ENCODE results near the gene ZNF501.

Gene ZNF501

GRCh38 chr3:44761424-44762169, 32.2 kb downstream of the ZNF501 start, which contains the start of the genes KIAA1143 and KIF15:
TSS of gene KIAA1143 (minus strand) at chr3:44761619. CDS start at chr3:44761602, 17 bp downstream.
TSS of gene KIF15 (plus strand) at chr3:44761794. CDS start at chr3:44761866, 72 bp downstream.
- H3K27ac ChIP-seq: peak within 1 kb of the TSS; percentile 80
- peaks cover 0 to 19% (median 12%) of the 10 kb centered on the region in 4 donors for H3K4me1 ChIP-seq
- peak within 1 kb of the TSS; percentile 83 to 94 for H3K4me3 ChIP-seq
- H3K36me3 ChIP-seq: peaks cover under 1 to 21% (median 15%) of the 10 kb centered on the region in 3 donors
- intact Hi-C loops (cut with DNase I; ENCODE audit: low total_unique reads): loop anchor here (5.0 kb wide), 2 partner anchors 49 to 216 kb away; partner anchors contain the start of genes EXOSC7, ZDHHC3 and ZNF502
- peaks cover 0 to 4% (median 0%) of the 10 kb centered on the region in 3 donors for H3K9me3 ChIP-seq
- TF ChIP-seq, protein P1, sequence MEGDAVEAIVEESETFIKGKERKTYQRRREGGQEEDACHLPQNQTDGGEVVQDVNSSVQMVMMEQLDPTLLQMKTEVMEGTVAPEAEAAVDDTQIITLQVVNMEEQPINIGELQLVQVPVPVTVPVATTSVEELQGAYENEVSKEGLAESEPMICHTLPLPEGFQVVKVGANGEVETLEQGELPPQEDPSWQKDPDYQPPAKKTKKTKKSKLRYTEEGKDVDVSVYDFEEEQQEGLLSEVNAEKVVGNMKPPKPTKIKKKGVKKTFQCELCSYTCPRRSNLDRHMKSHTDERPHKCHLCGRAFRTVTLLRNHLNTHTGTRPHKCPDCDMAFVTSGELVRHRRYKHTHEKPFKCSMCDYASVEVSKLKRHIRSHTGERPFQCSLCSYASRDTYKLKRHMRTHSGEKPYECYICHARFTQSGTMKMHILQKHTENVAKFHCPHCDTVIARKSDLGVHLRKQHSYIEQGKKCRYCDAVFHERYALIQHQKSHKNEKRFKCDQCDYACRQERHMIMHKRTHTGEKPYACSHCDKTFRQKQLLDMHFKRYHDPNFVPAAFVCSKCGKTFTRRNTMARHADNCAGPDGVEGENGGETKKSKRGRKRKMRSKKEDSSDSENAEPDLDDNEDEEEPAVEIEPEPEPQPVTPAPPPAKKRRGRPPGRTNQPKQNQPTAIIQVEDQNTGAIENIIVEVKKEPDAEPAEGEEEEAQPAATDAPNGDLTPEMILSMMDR (IDR thresholded peaks at IDR 0.05): no peak
- H3K27me3 ChIP-seq: no peaks in the 10 kb centered on the region
- DNase-seq: peak; percentile 92 to 97

- Histone ChIP-seq H3K36me3 (peaks cover 0 to 21% (median 15%) of the 10 kb centered on the region in 3 donors), H3K4me3 (peak overlapping the region; percentile 83 to 94), H3K27me3 (no peaks in the 10 kb centered on the region), H3K4me1 (peaks cover 0 to 19% (median 12%) of the 10 kb centered on the region in 4 donors), H3K27ac (no peak overlapping the region), H3K9me3 (peaks cover 0 to 4% (median 0%) of the 10 kb centered on the region in 3 donors)
- DNase-seq: no peak
- intact Hi-C loops (cut with DNase I; ENCODE audit: low total_unique reads): loop anchor here (5.0 kb wide), 2 partner anchors 50 to 215 kb away; partner anchors contain the start of genes EXOSC7, ZDHHC3 and ZNF502
- TF ChIP-seq, protein P1 (IDR thresholded peaks at IDR 0.05): no peak
These were observed 32.8 kb downstream of the ZNF501 start for GRCh38 chr3:44762170-44762677.

DNA sequence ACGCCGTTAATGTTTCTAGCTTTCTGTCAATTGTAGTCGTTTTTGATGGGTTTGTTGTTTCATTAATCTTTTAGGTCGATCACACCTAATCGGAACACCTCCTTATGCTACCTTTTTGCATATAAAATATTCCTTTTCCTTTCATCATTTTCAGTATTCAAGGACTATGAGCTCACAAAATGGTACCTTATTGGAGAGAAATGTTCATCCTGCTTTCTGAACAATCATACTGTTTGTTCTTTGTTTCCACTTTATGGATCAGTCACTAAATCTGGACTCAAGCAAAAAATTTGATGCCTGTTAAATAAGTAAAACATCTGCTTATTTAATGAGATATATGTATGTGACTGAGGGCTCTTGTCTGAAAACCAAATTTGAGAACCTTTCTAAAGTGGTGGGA, 33.3 kb downstream of the ZNF501 start:
- DNase-seq: no peak
- Histone ChIP-seq H3K36me3 (peaks cover 0 to 17% (median 15%) of the 10 kb centered on the region in 3 donors), H3K9me3 (peaks cover 0 to 4% (median 0%) of the 10 kb centered on the region in 3 donors), H3K27ac (no peak overlapping the region), H3K27me3 (no peaks in the 10 kb centered on the region), H3K4me1 (peaks cover 0 to 19% (median 12%) of the 10 kb centered on the region in 4 donors), H3K4me3 (no peak overlapping the region)
- TF ChIP-seq, protein P1 (IDR thresholded peaks at IDR 0.05): no peak
- intact Hi-C loops (cut with DNase I; ENCODE audit: low total_unique reads): loop anchor here (5.0 kb wide), 2 partner anchors 50 to 215 kb away; partner anchors contain the start of genes EXOSC7, ZDHHC3 and ZNF502

GRCh38 chr3:44764248-44764647, 34.8 kb downstream of the ZNF501 start:
- DNase-seq: no peak
- Histone ChIP-seq H3K36me3 (peaks cover 0 to 4% (median 3%) of the 10 kb centered on the region in 3 donors), H3K4me3 (no peak overlapping the region), H3K4me1 (peaks cover 0 to 19% (median 12%) of the 10 kb centered on the region in 4 donors), H3K9me3 (no peaks in the 10 kb centered on the region), H3K27ac (no peak overlapping the region), H3K27me3 (no peaks in the 10 kb centered on the region)
- TF ChIP-seq, protein P1 (IDR thresholded peaks at IDR 0.05): no peak
- intact Hi-C loops (cut with DNase I; ENCODE audit: low total_unique reads): loop anchor here (5.0 kb wide), 2 partner anchors 52 to 213 kb away; partner anchors contain the start of genes EXOSC7, ZDHHC3 and ZNF502

DNA sequence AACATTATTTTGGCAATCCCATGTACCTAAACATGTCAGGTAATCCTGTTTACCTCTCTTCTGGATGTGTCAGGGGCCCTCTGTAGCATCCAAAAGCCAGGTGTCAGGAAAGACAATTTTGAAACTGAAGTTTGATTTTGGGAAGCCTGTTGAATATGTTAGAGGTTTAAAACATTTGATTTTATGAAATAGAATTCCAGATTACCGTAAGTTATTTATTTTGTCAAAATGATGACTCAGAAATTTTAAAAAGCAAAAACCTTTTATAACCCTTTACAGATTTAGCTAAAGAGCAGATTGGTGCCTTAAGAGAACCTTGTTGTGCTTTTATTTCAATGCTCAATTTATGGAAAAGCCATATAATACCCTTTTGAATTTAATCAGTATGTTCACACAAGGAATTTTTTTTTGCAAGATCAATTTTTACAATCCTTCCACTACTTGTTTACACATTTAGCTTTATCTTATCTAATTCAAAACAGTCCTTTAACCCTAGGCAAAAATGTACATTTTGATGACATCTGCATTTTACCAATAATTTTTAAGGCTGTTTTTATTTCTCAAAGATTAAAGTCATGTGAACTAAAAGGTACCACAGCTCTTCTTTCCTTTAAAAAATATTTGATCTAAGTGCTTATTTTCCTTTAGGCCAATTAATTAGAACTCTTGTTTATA, 42.1 kb downstream of the ZNF501 start:
- TF ChIP-seq, protein P1 (IDR thresholded peaks at IDR 0.05): no peak
- Histone ChIP-seq H3K4me3 (no peak overlapping the region), H3K4me1 (no peaks in the 10 kb centered on the region), H3K27ac (no peak overlapping the region), H3K27me3 (no peaks in the 10 kb centered on the region), H3K36me3 (no peaks in the 10 kb centered on the region), H3K9me3 (peaks cover 0 to 5% (median 0%) of the 10 kb centered on the region in 3 donors)
- intact Hi-C loops (cut with DNase I; ENCODE audit: low total_unique reads): no loop called here
- DNase-seq: no peak
